Caco-2 (cell line): ENCODE results near the gene PODXL2. TPM values are rescaled to one million over a fixed set of nuclear protein-coding genes. Genes with fewer than 3 reads are reported as not detected.

Experiments
- BruUV-seq: library from RNA; stranded (reverse); fragments of 400-500 nt; replicated peaks from 2 replicates; lab custom pipeline; 2021; lab: Mats Ljungman, UMichigan
- CTCF ChIA-PET: fragments of 300-600 bp; sonication (Branson Sonifier 250); formaldehyde crosslinking; loops from one replicate; lab custom pipeline; 2022; ENCODE audit warnings: antibody characterized with exemption; lab: Charles Lee
- POLR2A ChIA-PET: fragments of 300-600 bp; sonication (Branson Sonifier 250); formaldehyde crosslinking; loops from one replicate; lab custom pipeline; 2022; ENCODE audit warnings: antibody characterized with exemption; lab: Charles Lee
- DNase-seq, 2 experiments: peaks; one replicate each; pipeline versions ENCODE4 v3.0.0 to v3.0.0-alpha.2; 2020 to 2022
- H3K27me3 ChIP-seq: replicated peaks from 2 replicates; pipeline ENCODE4 v1.6.0; 2011; ENCODE audit warnings: low read length; ENCODE audit not compliant: control insufficient read depth, insufficient read depth
- H3K36me3 ChIP-seq: 2 replicates; pipeline ENCODE4 v1.5.1; 2011; ENCODE audit warnings: low read length; ENCODE audit not compliant: control insufficient read depth, insufficient read depth
- H3K4me1 ChIP-seq: fragments of 250-450 bp; sonication (Bioruptor Pico); 2 replicates; pipeline ENCODE4 v1.5.1; 2020; ENCODE audit warnings: mild to moderate bottlenecking
- H3K4me3 ChIP-seq: 2 replicates; pipeline ENCODE4 v1.5.1; 2011; ENCODE audit warnings: low read depth, mild to moderate bottlenecking, control low read depth, low read length
- H3K9me3 ChIP-seq: fragments of 250-450 bp; sonication (Bioruptor Pico); 2 replicates; pipeline ENCODE4 v1.5.1; 2020; ENCODE audit warnings: mild to moderate bottlenecking, moderate library complexity
- H3K27ac Mint-ChIP-seq: one replicate; pipeline ENCODE4 v1.8.0; 2022; ENCODE audit warnings: mixed read lengths; ENCODE audit not compliant: unreplicated experiment
- H3K27me3 Mint-ChIP-seq: one replicate; pipeline ENCODE4 v1.8.0; 2022; ENCODE audit warnings: mixed read lengths; ENCODE audit not compliant: insufficient read depth, unreplicated experiment
- H3K36me3 Mint-ChIP-seq: one replicate; pipeline ENCODE4 v1.8.0; 2022; ENCODE audit warnings: mild to moderate bottlenecking, mixed read lengths; ENCODE audit not compliant: insufficient read depth, unreplicated experiment
- H3K4me1 Mint-ChIP-seq: one replicate; pipeline ENCODE4 v1.8.0; 2022; ENCODE audit warnings: low read depth, mixed read lengths; ENCODE audit not compliant: unreplicated experiment
- H3K4me3 Mint-ChIP-seq: one replicate; pipeline ENCODE4 v1.8.0; 2022; ENCODE audit warnings: mild to moderate bottlenecking, moderate library complexity, mixed read lengths; ENCODE audit not compliant: unreplicated experiment
- H3K9me3 Mint-ChIP-seq: one replicate; pipeline ENCODE4 v1.8.0; 2022; ENCODE audit warnings: mixed read lengths; ENCODE audit not compliant: unreplicated experiment
- CTCF ChIP-seq, 2 experiments: fragments of 200-600 bp in 1 of 2; IDR thresholded peaks; 1 replicate in 1 of 2; 2 replicates in 1 of 2; pipeline versions ENCODE4 v1.5.1 to v1.8.0; 2011 to 2022; ENCODE audit warnings: antibody characterized with exemption in 1 of 2, control low read depth in 1 of 2, inconsistent platforms in 1 of 2, low read depth in 1 of 2, low read length in 1 of 2, mild to moderate bottlenecking in 1 of 2, moderate library complexity in 1 of 2; ENCODE audit not compliant: insufficient read depth in 1 of 2, severe bottlenecking in 1 of 2, unreplicated experiment in 1 of 2
- intact Hi-C: fragments of 100-400 bp; cut with micrococcal nuclease; formaldehyde crosslinking; loops from one replicate; pipeline ENCODE4 v1.10.0; 2022; ENCODE audit not compliant: unreplicated experiment
- total RNA-seq: library from RNA; stranded (reverse); gene quantifications from 2 replicates; pipeline ENCODE4 v1.2.3, GENCODE V29; 2022

Gene PODXL2
- total RNA-seq, 1 experiment from 2014 or later: 39.1 TPM

DNA sequence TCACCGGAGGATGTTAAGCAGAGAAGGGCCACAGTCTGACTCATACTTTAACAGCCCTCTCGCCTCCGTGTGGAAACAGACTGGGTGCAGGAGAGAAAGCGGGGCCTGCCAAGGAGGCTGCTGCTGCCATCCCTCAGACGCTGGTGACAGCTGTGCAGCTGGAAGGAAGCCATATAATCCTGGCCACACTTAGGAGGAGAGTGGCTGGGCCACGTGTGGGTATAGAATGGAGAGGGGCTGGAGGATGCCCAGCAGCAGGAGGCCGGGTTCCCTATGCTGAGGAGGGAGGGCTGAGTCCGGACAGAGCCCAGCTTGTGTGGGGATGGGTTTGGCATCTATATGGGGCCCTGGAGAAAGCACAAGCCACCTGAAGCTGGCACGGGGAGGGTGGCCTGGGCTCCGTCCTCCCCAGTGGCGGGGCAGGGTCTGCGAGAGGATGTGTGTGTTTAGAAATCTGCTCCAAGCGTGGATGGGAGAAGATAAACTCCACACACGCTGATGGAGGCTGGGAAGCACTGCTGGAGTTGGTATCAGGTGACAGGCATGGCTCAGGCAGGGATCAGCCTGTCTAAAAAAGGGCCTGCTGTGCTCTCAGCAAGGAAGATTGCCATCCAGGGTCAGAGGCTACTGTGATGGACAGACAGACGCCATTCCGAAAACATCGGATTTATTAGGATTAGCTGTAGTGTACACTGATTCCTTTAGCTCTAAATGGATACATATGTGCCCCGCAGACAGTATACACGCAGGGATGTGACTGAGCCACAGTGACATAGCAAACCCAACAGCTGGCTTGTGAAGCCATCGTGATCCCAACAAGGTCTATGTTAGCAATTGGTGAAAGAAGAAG lies 59.7 kb downstream of the PODXL2 start:
- Mint-ChIP-seq H3K4me3 (no peak overlapping the region), H3K4me1 (no peaks in the 10 kb centered on the region), H3K27me3 (no peaks in the 10 kb centered on the region), H3K27ac (no peak overlapping the region), H3K9me3 (no peaks in the 10 kb centered on the region), H3K36me3 (no peaks in the 10 kb centered on the region)
- intact Hi-C loops: no loop called here
- Histone ChIP-seq H3K36me3 (no peaks in the 10 kb centered on the region), H3K4me3 (no peak overlapping the region), H3K27me3 (no peaks in the 10 kb centered on the region), H3K4me1 (peaks cover 27% of the 10 kb centered on the region), H3K9me3 (no peaks in the 10 kb centered on the region)
- no peak for TF ChIP-seq CTCF (IDR thresholded peaks at IDR 0.05; ENCODE audit: insufficient read depth in 1 of 2, low read depth in 1 of 2, low read length in 1 of 2, severe bottlenecking in 1 of 2, unreplicated experiment in 1 of 2)
- peak in 1 of 2 experiments; percentile 16 for DNase-seq
- ChIA-PET CTCF (interaction anchor here (0.5 to 0.8 kb wide), 3 partner anchors 13 to 271 kb away, joined by 3 to 6 read pairs (median 3); no protein-coding TSS in a partner anchor), POLR2A (no interaction called here)
- no TSS peak for BruUV-seq

- ChIA-PET CTCF (interaction anchor here (0.5 to 2.6 kb wide), 6 partner anchors 14 to 270 kb away, joined by 3 to 18 read pairs (median 4); no protein-coding TSS in a partner anchor), POLR2A (no interaction called here)
- Mint-ChIP-seq H3K36me3 (peaks cover 1% of the 10 kb centered on the region), H3K9me3 (no peaks in the 10 kb centered on the region), H3K27ac (peak overlapping the region; percentile 73), H3K27me3 (no peaks in the 10 kb centered on the region), H3K4me1 (no peaks in the 10 kb centered on the region), H3K4me3 (no peak overlapping the region)
- TF ChIP-seq CTCF (IDR thresholded peaks at IDR 0.05; ENCODE audit: insufficient read depth in 1 of 2, low read depth in 1 of 2, low read length in 1 of 2, severe bottlenecking in 1 of 2, unreplicated experiment in 1 of 2): no peak
- H3K36me3 ChIP-seq: no peaks in the 10 kb centered on the region
- peaks cover 27% of the 10 kb centered on the region for H3K4me1 ChIP-seq
- intact Hi-C loops: no loop called here
- H3K27me3 ChIP-seq: no peaks in the 10 kb centered on the region
- peak in 1 of 2 experiments; percentile 26 for DNase-seq
- H3K4me3 ChIP-seq: no peak overlapping the region
- no TSS peak for BruUV-seq
- H3K9me3 ChIP-seq: no peaks in the 10 kb centered on the region
Observed at GRCh38 chr3:127689266-127689860, 60.4 kb downstream of the PODXL2 start.

- peak; percentile 68 to 69 for DNase-seq
- Mint-ChIP-seq H3K4me3 (no peak overlapping the region), H3K36me3 (peaks cover 4% of the 10 kb centered on the region), H3K9me3 (no peaks in the 10 kb centered on the region), H3K27ac (peak overlapping the region; percentile 73), H3K27me3 (no peaks in the 10 kb centered on the region), H3K4me1 (no peaks in the 10 kb centered on the region)
- Histone ChIP-seq H3K9me3 (no peaks in the 10 kb centered on the region), H3K27me3 (no peaks in the 10 kb centered on the region), H3K4me3 (no peak overlapping the region), H3K4me1 (peaks cover 27% of the 10 kb centered on the region), H3K36me3 (no peaks in the 10 kb centered on the region)
- TF ChIP-seq CTCF (IDR thresholded peaks at IDR 0.05; ENCODE audit: insufficient read depth in 1 of 2, low read depth in 1 of 2, low read length in 1 of 2, severe bottlenecking in 1 of 2, unreplicated experiment in 1 of 2): no peak
- CTCF ChIA-PET: interaction anchor here (0.6 to 2.6 kb wide), 4 partner anchors 57 to 270 kb away, joined by 3 to 18 read pairs (median 7); no protein-coding TSS in a partner anchor
- BruUV-seq: no TSS peak
- intact Hi-C loops: loop anchor here (1.0 to 5.0 kb wide), 4 partner anchors 38 to 281 kb away; no protein-coding TSS in a partner anchor
- POLR2A ChIA-PET: no interaction called here
Observed at GRCh38 chr3:127690106-127690505, 61.1 kb downstream of the PODXL2 start.
